OCI-LY3 (cell line): Measurements from ENCODE around the gene SLC6A20.

Experiments used
- CTCF ChIP-seq: fragments of 200-600, 300-600 bp; sonication (generic); IDR thresholded peaks from 2 replicates; pipeline ENCODE4 v1.5.1; 2014; ENCODE audit warnings: antibody characterized with exemption, low read length, low read depth
- EZH2phosphoT487 ChIP-seq: fragments of 200-600 bp; shearing (Covaris generic); IDR thresholded peaks from 2 replicates; pipeline ENCODE4 v1.6.1; 2018; ENCODE audit warnings: antibody characterized with exemption, mixed run types, low read depth

- TF ChIP-seq CTCF = no peak
- no peak for TF ChIP-seq EZH2phosphoT487
Observed at GRCh38 chr3:45796902-45797637, 734 bp upstream of the SLC6A20 start.
